H9 (cell line): ENCODE measurements around the gene UGT1A3. TPM values are rescaled to one million over a fixed set of nuclear protein-coding genes. Genes with fewer than 3 reads are reported as not detected.
A peak's percentile ranks its signal among the peaks of the same experiment; 100 is the strongest.

Source experiments
- DNase-seq: peaks from one replicate; pipeline ENCODE4 v3.0.0-alpha.2; 2017
- H2AFZ ChIP-seq: one replicate; pipeline ENCODE4 v1.6.1; 2013; ENCODE audit warnings: mild to moderate bottlenecking, low read length, control low read depth, moderate library complexity
- H2AK5ac ChIP-seq: 2 replicates; pipeline ENCODE4 v1.6.1; 2013; ENCODE audit warnings: low read length, control low read depth, mixed read lengths; ENCODE audit not compliant: insufficient read length
- H2BK120ac ChIP-seq: one replicate; pipeline ENCODE4 v1.6.1; 2013; ENCODE audit warnings: low read depth, mild to moderate bottlenecking, low read length, control low read depth, inconsistent platforms; ENCODE audit not compliant: poor library complexity, severe bottlenecking
- H2BK12ac ChIP-seq: 2 replicates; pipeline ENCODE4 v1.6.1; 2013; ENCODE audit warnings: low read length, control low read depth, mixed read lengths, low read depth; ENCODE audit not compliant: insufficient read length
- H2BK15ac ChIP-seq: 2 replicates; pipeline ENCODE4 v1.6.1; 2013; ENCODE audit warnings: low read depth, low read length, control low read depth
- H2BK20ac ChIP-seq: one replicate; pipeline ENCODE4 v1.6.1; 2013; ENCODE audit warnings: low read depth, mild to moderate bottlenecking, low read length, control low read depth, inconsistent platforms; ENCODE audit not compliant: poor library complexity, severe bottlenecking
- H2BK5ac ChIP-seq: 2 replicates; pipeline ENCODE4 v1.6.1; 2013; ENCODE audit warnings: low read length, control low read depth, mixed read lengths; ENCODE audit not compliant: insufficient read length
- H3K14ac ChIP-seq: 2 replicates; pipeline ENCODE4 v1.6.1; 2013; ENCODE audit warnings: low read length, control low read depth; ENCODE audit not compliant: insufficient read depth
- H3K18ac ChIP-seq: 2 replicates; pipeline ENCODE4 v1.6.1; 2013; ENCODE audit warnings: low read depth, mild to moderate bottlenecking, mixed read lengths, low read length, control low read depth; ENCODE audit not compliant: insufficient read length
- H3K23ac ChIP-seq: 2 replicates; pipeline ENCODE4 v1.6.1; 2013; ENCODE audit warnings: low read length, control low read depth, mixed read lengths, low read depth; ENCODE audit not compliant: insufficient read length
- H3K23me2 ChIP-seq: 2 replicates; pipeline ENCODE4 v1.6.1; 2013; ENCODE audit warnings: low read depth, mild to moderate bottlenecking, mixed read lengths, low read length, control low read depth; ENCODE audit not compliant: insufficient read length, poor library complexity, severe bottlenecking
- H3K27ac ChIP-seq: 2 replicates; pipeline ENCODE4 v1.5.1; 2013; ENCODE audit warnings: low read length, control low read depth, mixed read lengths, low read depth; ENCODE audit not compliant: insufficient read length
- H3K27me3 ChIP-seq: 2 replicates; pipeline ENCODE4 v1.6.1; 2013; ENCODE audit warnings: low read length, control low read depth, inconsistent platforms; ENCODE audit not compliant: insufficient read depth
- H3K4ac ChIP-seq: 2 replicates; pipeline ENCODE4 v1.6.1; 2013; ENCODE audit warnings: low read depth, mild to moderate bottlenecking, control low read depth, inconsistent platforms, low read length, moderate library complexity
- H3K4me1 ChIP-seq: 2 replicates; pipeline ENCODE4 v1.6.1; 2013; ENCODE audit warnings: low read length, control low read depth, inconsistent platforms; ENCODE audit not compliant: insufficient read depth
- H3K4me2 ChIP-seq: 2 replicates; pipeline ENCODE4 v1.6.1; 2013; ENCODE audit warnings: low read length, control low read depth, mixed read lengths; ENCODE audit not compliant: insufficient read length, insufficient read depth
- H3K56ac ChIP-seq: 2 replicates; pipeline ENCODE4 v1.6.1; 2013; ENCODE audit warnings: low read depth, mild to moderate bottlenecking, mixed read lengths, low read length, control low read depth; ENCODE audit not compliant: insufficient read length
- H3K79me1 ChIP-seq: 2 replicates; pipeline ENCODE4 v1.6.1; 2013; ENCODE audit warnings: low read depth, mild to moderate bottlenecking, moderate library complexity, low read length, control low read depth, inconsistent platforms; ENCODE audit not compliant: insufficient read depth, poor library complexity, severe bottlenecking
- H3K79me2 ChIP-seq: 2 replicates; pipeline ENCODE4 v1.6.1; 2013; ENCODE audit warnings: low read length, control low read depth, inconsistent platforms; ENCODE audit not compliant: insufficient read depth
- H3K9ac ChIP-seq: 2 replicates; pipeline ENCODE4 v1.6.1; 2013; ENCODE audit warnings: low read length, control low read depth, mixed read lengths; ENCODE audit not compliant: insufficient read length; ENCODE audit errors: extremely low read depth
- H3K9me3 ChIP-seq: one replicate; pipeline ENCODE4 v1.6.1; 2013; ENCODE audit warnings: low read depth, low read length, inconsistent platforms; ENCODE audit not compliant: control insufficient read depth
- H3T11ph ChIP-seq: one replicate; pipeline ENCODE4 v1.6.1; 2013; ENCODE audit warnings: mild to moderate bottlenecking, low read length, control low read depth, inconsistent platforms
- H4K20me1 ChIP-seq: one replicate; pipeline ENCODE4 v1.6.1; 2013; ENCODE audit not compliant: control insufficient read depth, insufficient read length, insufficient read depth
- H4K5ac ChIP-seq: 2 replicates; pipeline ENCODE4 v1.6.1; 2013; ENCODE audit warnings: low read depth, mild to moderate bottlenecking, mixed read lengths, low read length, control low read depth; ENCODE audit not compliant: insufficient read length
- H4K8ac ChIP-seq: replicated peaks from 2 replicates; pipeline ENCODE4 v1.6.1; 2013; ENCODE audit warnings: low read length, control low read depth, mixed read lengths, low read depth; ENCODE audit not compliant: insufficient read length
- H4K91ac ChIP-seq: 2 replicates; pipeline ENCODE4 v1.6.1; 2013; ENCODE audit warnings: low read depth, mild to moderate bottlenecking, moderate library complexity, mixed read lengths, low read length, control low read depth; ENCODE audit not compliant: insufficient read length
- H3K27ac Mint-ChIP-seq, 3 experiments: 2 replicates in 2 of 3; 3 replicates in 1 of 3; pipeline ENCODE4 v1.8.0; 2020 to 2021; ENCODE audit warnings: mixed read lengths in 3 of 3, mild to moderate bottlenecking in 1 of 3, moderate library complexity in 1 of 3
- H3K27me3 Mint-ChIP-seq: 2 replicates; pipeline ENCODE4 v1.8.0; 2021; ENCODE audit warnings: low read depth, mild to moderate bottlenecking, moderate library complexity, mixed read lengths
- H3K36me3 Mint-ChIP-seq, 3 experiments: 2 replicates in 2 of 3; 3 replicates in 1 of 3; pipeline ENCODE4 v1.8.0; 2020 to 2021; ENCODE audit warnings: low read depth in 3 of 3, mixed read lengths in 3 of 3; ENCODE audit not compliant: insufficient read depth in 1 of 3
- H3K4me1 Mint-ChIP-seq, 2 experiments: 2 replicates each; pipeline ENCODE4 v1.8.0; 2020; ENCODE audit warnings: mixed read lengths in 2 of 2
- H3K4me3 Mint-ChIP-seq, 2 experiments: 2 replicates in 1 of 2; 3 replicates in 1 of 2; pipeline ENCODE4 v1.8.0; 2020 to 2021; ENCODE audit warnings: mild to moderate bottlenecking in 2 of 2, mixed read lengths in 2 of 2, moderate library complexity in 1 of 2
- H3K9me3 Mint-ChIP-seq, 2 experiments: 2 replicates in 1 of 2; 3 replicates in 1 of 2; pipeline ENCODE4 v1.8.0; 2020; ENCODE audit warnings: mild to moderate bottlenecking in 2 of 2, mixed read lengths in 2 of 2, moderate library complexity in 1 of 2
- CTCF ChIP-seq: fragments of 200-600 bp; sonication (generic); conservative IDR thresholded peaks from 3 replicates; pipeline ENCODE4 v1.8.0; 2021; ENCODE audit warnings: antibody characterized with exemption, mild to moderate bottlenecking
- WGBS: extraction: QIAGEN DNeasy Blood & Tissue Kit; methylation state at CpG from one replicate; pipeline ENCODE4 v1.1.7; 2013; ENCODE audit warnings: missing lambda C conversion rate, low lambda C conversion rate, mixed read lengths; ENCODE audit not compliant: insufficient read length; ENCODE audit errors: extremely low coverage; 5-methylcytosine and 5-hydroxymethylcytosine counted together
- total RNA-seq: library from RNA; stranded (reverse); gene quantifications from 2 replicates; pipeline ENCODE4 v1.2.1, GENCODE V29; 2021

Gene UGT1A3
- total RNA-seq, 1 experiment from 2014 or later = not detected

GRCh38 chr2:233760043-233760442 lies 31.2 kb downstream of the UGT1A3 start, which contains the start of gene UGT1A1:
Gene UGT1A1 (plus strand): TSS chr2:233760270. CDS start chr2:233760288, 18 bp downstream.
- no peak within 1 kb of the TSS for H2BK15ac ChIP-seq
- peak within 1 kb of the TSS in 1 of 3 experiments; percentile 7; a peak in 1 of 7 replicates for H3K27ac Mint-ChIP-seq
- no peak within 1 kb of the TSS for H2BK12ac ChIP-seq
- peaks cover under 1 to 1% of the 10 kb centered on the region in 2 experiments; a peak in 4 of 5 replicates for H3K9me3 Mint-ChIP-seq
- no peak within 1 kb of the TSS for H3K23ac ChIP-seq
- TF ChIP-seq CTCF = no peak
- no peak within 1 kb of the TSS for H3K4me3 Mint-ChIP-seq
- H3K27me3 Mint-ChIP-seq = peaks cover 8% of the 10 kb centered on the region
- H4K91ac ChIP-seq = no peak within 1 kb of the TSS
- no peak within 1 kb of the TSS for H2AK5ac ChIP-seq
- H3K79me2 ChIP-seq = no peaks in the 10 kb centered on the region
- H3K56ac ChIP-seq = no peak within 1 kb of the TSS
- H3K9ac ChIP-seq = no peak within 1 kb of the TSS
- H3K23me2 ChIP-seq = no peaks in the 10 kb centered on the region
- H2BK5ac ChIP-seq = no peak within 1 kb of the TSS
- H3K9me3 ChIP-seq = no peaks in the 10 kb centered on the region
- H3T11ph ChIP-seq = no peak within 1 kb of the TSS
- H3K18ac ChIP-seq = no peak within 1 kb of the TSS
- no peak within 1 kb of the TSS for H4K8ac ChIP-seq
- H2AFZ ChIP-seq = no peak within 1 kb of the TSS
- no peaks in the 10 kb centered on the region for H3K79me1 ChIP-seq
- H3K4ac ChIP-seq = no peak within 1 kb of the TSS
- H3K14ac ChIP-seq = no peak within 1 kb of the TSS
- no CpG with 5 or more reads among the region's 6 CpGs for WGBS
- no peaks in the 10 kb centered on the region for H3K27me3 ChIP-seq
- H3K4me1 Mint-ChIP-seq = no peaks in the 10 kb centered on the region
- H3K4me1 ChIP-seq = no peaks in the 10 kb centered on the region
- no peaks in the 10 kb centered on the region for H3K36me3 Mint-ChIP-seq
- no peaks in the 10 kb centered on the region for H4K20me1 ChIP-seq
- no peak for DNase-seq
- no peak within 1 kb of the TSS for H4K5ac ChIP-seq
- no peak within 1 kb of the TSS for H3K4me2 ChIP-seq
- H3K27ac ChIP-seq = no peak within 1 kb of the TSS
- no peak within 1 kb of the TSS for H2BK120ac ChIP-seq
- no peak within 1 kb of the TSS for H2BK20ac ChIP-seq
